Smooth muscle cell (in vitro differentiated cells): ENCODE measurements around the gene ABCC9. TPM values are rescaled to one million over a fixed set of nuclear protein-coding genes. Genes with fewer than 3 reads are reported as not detected.

ENCODE experiments used
- DNase-seq: peaks from one replicate; lab custom pipeline; 2025; ENCODE audit not compliant: unreplicated experiment; lab: John Stamatoyannopoulos, UW
- H2AFZ ChIP-seq: fragments of 200-600 bp; sonication (generic); 2 replicates; pipeline ENCODE4 v1.6.0; 2016; ENCODE audit warnings: antibody characterized with exemption, low read depth, mild to moderate bottlenecking
- H3F3A ChIP-seq: fragments of 200-600 bp; sonication (generic); 2 replicates; pipeline ENCODE4 v1.6.0; 2017; ENCODE audit warnings: antibody characterized with exemption, low read depth
- H3K27ac ChIP-seq: fragments of 200-600 bp; sonication (generic); 2 replicates; pipeline ENCODE4 v1.5.1; 2016; ENCODE audit warnings: low read depth, mild to moderate bottlenecking
- H3K27me3 ChIP-seq: fragments of 200-600 bp; sonication (generic); 2 replicates; pipeline ENCODE4 v1.6.1; 2016; ENCODE audit warnings: low read depth, mild to moderate bottlenecking
- H3K36me3 ChIP-seq: fragments of 200-600 bp; sonication (generic); 2 replicates; pipeline ENCODE4 v1.5.1; 2016; ENCODE audit warnings: low read depth
- H3K4me1 ChIP-seq: fragments of 200-600 bp; sonication (generic); 2 replicates; pipeline ENCODE4 v1.5.1; 2016; ENCODE audit warnings: low read depth
- H3K4me2 ChIP-seq: fragments of 200-600 bp; sonication (generic); 2 replicates; pipeline ENCODE4 v1.6.0; 2016; ENCODE audit warnings: mild to moderate bottlenecking
- H3K4me3 ChIP-seq: fragments of 200-600 bp; sonication (generic); 2 replicates; pipeline ENCODE4 v1.5.1; 2016; ENCODE audit warnings: mild to moderate bottlenecking
- H3K79me2 ChIP-seq: fragments of 200-600 bp; sonication (generic); 2 replicates; pipeline ENCODE4 v1.6.0; 2016; ENCODE audit warnings: low read depth, mild to moderate bottlenecking
- H3K9ac ChIP-seq: fragments of 200-600 bp; sonication (generic); 2 replicates; pipeline ENCODE4 v1.6.0; 2016; ENCODE audit warnings: low read depth
- H3K9me3 ChIP-seq: fragments of 200-600 bp; sonication (generic); replicated peaks from 2 replicates; pipeline ENCODE4 v1.5.1; 2016; ENCODE audit warnings: low read depth
- H4K20me1 ChIP-seq: fragments of 200-600 bp; sonication (generic); 2 replicates; pipeline ENCODE4 v1.6.0; 2016; ENCODE audit warnings: low read depth
- CTCF ChIP-seq: fragments of 200-600 bp; sonication (generic); IDR thresholded peaks from 2 replicates; pipeline ENCODE4 v1.5.1; 2017; ENCODE audit warnings: borderline replicate concordance, mild to moderate bottlenecking, antibody characterized with exemption; ENCODE audit not compliant: insufficient read depth, poor library complexity, severe bottlenecking
- WGBS: methylation state at CpG from one replicate; pipeline ENCODE4 v1.1.7; 2016; ENCODE audit warnings: low lambda C conversion rate; 5-methylcytosine and 5-hydroxymethylcytosine counted together
- polyA plus RNA-seq: library from polyadenylated mRNA; unstranded; fragments of >200 nt; fragmentation: Nextera tagmentation; extraction: Ambion mirVana; gene quantifications from 2 replicates; pipeline ENCODE4 v1.2.1, GENCODE V29; 2016
- total RNA-seq: library from RNA; depleted of rRNA; stranded (reverse); fragments of >200 nt; gene quantifications from 2 replicates; pipeline ENCODE4 v1.2.3, GENCODE V29; 2014

The ABCC9 gene
- total and polyA plus RNA-seq, 2 experiments from 2014 or later, result 0.22 TPM; not detected in 1

DNA sequence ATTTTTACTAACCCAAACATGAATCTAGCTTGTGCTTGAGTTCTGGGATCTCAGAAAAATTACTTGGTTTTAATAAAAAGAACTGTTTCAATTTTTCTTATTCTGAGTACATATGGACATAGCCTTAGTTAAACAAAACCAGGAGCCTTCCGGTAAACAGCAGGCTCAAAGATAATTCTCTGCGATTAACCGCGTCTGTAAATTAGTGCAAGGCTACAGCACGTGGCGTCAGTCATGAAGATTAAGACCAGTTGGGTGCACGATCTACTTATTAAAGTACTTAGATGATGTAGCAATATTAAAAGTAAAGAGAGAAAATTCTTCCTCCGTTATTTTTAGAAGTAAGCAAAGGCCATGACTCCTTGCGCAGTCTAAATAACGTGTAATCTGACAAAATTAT lies 167.4 kb downstream of the ABCC9 start:
- peak overlapping the region; percentile 61 for H3K4me3 ChIP-seq
- TF ChIP-seq CTCF, result no peak
- no peak for DNase-seq

GRCh38 chr12:21773263-21773741 lies 167.9 kb downstream of the ABCC9 start:
- no peak overlapping the region for H3K27ac ChIP-seq
- no peaks in the 10 kb centered on the region for H4K20me1 ChIP-seq
- no peaks in the 10 kb centered on the region for H3K79me2 ChIP-seq
- no peaks in the 10 kb centered on the region for H3F3A ChIP-seq
- H3K27me3 ChIP-seq, result peaks cover 36% of the 10 kb centered on the region
- no peak overlapping the region for H3K9ac ChIP-seq
- WGBS, result 19% methylated on average over 23 of the region's 23 CpGs
- H3K36me3 ChIP-seq, result no peaks in the 10 kb centered on the region
- peaks cover 15% of the 10 kb centered on the region for H3K4me1 ChIP-seq
- H3K4me3 ChIP-seq, result peak overlapping the region; percentile 61
- no peak for TF ChIP-seq CTCF
- no peak for DNase-seq
- H3K9me3 ChIP-seq, result no peaks in the 10 kb centered on the region
- peak overlapping the region; percentile 93 for H3K4me2 ChIP-seq
- H2AFZ ChIP-seq, result peak overlapping the region; percentile 19

More for the DNA sequence above, 167.4 kb downstream of the ABCC9 start:
- H3F3A ChIP-seq, result no peaks in the 10 kb centered on the region
- H3K36me3 ChIP-seq, result no peaks in the 10 kb centered on the region
- H3K9me3 ChIP-seq, result no peaks in the 10 kb centered on the region
- 17% methylated on average over 10 of the region's 10 CpGs for WGBS
- peak overlapping the region; percentile 61 for H2AFZ ChIP-seq
- H3K4me1 ChIP-seq, result peaks cover 15% of the 10 kb centered on the region
- H3K27me3 ChIP-seq, result peaks cover 36% of the 10 kb centered on the region
- H3K9ac ChIP-seq, result no peak overlapping the region
- no peaks in the 10 kb centered on the region for H4K20me1 ChIP-seq
- H3K4me2 ChIP-seq, result peak overlapping the region; percentile 93
- H3K27ac ChIP-seq, result no peak overlapping the region
- no peaks in the 10 kb centered on the region for H3K79me2 ChIP-seq

DNA sequence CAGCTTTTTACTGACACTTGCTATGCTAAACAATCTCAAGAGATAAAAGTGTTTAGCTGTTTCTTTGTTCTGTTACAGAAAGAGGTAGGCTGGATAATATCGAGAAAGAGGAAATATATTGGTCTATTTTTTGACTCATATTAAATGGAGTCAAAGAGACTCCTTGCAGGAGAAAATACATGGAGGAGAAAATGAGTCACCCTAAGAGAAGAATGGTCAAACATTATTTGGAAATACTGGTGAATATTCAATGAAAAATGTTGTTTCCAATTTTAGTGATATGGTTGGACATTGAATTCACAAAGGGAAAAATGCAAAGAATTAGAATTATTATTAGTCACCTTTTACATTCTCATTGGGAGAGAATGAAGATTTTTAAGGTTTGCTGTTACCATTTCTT lies 169.9 kb downstream of the ABCC9 start:
- Histone ChIP-seq H3K27me3 (peaks cover 33% of the 10 kb centered on the region), H3F3A (no peaks in the 10 kb centered on the region), H3K4me3 (no peak overlapping the region), H3K36me3 (no peaks in the 10 kb centered on the region), H3K9me3 (no peaks in the 10 kb centered on the region), H3K4me1 (peaks cover 15% of the 10 kb centered on the region), H3K27ac (no peak overlapping the region), H3K4me2 (no peak overlapping the region), H3K79me2 (no peaks in the 10 kb centered on the region), H4K20me1 (no peaks in the 10 kb centered on the region), H3K9ac (no peak overlapping the region), H2AFZ (no peak overlapping the region)
- 91% methylated on average over 1 of the region's 1 CpG for whole genome bisulfite sequencing
- TF ChIP-seq CTCF, result no peak
- no peak for DNase-seq

DNA sequence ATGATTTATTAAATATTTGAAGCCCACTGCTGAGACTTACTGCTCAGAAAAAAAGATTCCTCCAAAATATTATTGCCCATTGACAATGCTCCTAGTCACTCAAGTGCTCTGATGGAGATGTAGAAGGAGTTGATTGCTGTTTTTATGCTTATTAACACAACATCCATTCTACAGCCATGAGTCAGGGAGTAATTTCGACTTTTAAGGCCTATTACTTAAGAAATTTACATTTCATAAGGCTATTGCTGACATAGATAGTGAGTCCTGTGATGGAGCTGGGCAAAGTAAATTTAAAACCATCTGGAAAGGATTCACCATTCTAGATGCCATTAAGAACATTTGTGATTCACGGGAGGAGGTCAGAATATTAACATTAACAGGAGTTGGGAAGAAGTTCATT lies 171.9 kb downstream of the ABCC9 start:
- no peaks in the 10 kb centered on the region for H3K79me2 ChIP-seq
- H3F3A ChIP-seq, result no peaks in the 10 kb centered on the region
- H4K20me1 ChIP-seq, result no peaks in the 10 kb centered on the region
- H3K27ac ChIP-seq, result no peak overlapping the region
- 73% methylated on average over 2 of the region's 2 CpGs for WGBS
- no peak for TF ChIP-seq CTCF
- peaks cover 11% of the 10 kb centered on the region for H3K4me1 ChIP-seq
- H3K9me3 ChIP-seq, result no peaks in the 10 kb centered on the region
- H3K4me3 ChIP-seq, result no peak overlapping the region
- no peak overlapping the region for H2AFZ ChIP-seq
- no peak overlapping the region for H3K4me2 ChIP-seq
- H3K27me3 ChIP-seq, result peaks cover 13% of the 10 kb centered on the region
- no peak overlapping the region for H3K9ac ChIP-seq
- DNase-seq, result no peak
- H3K36me3 ChIP-seq, result no peaks in the 10 kb centered on the region
